Renal cortical epithelial cell (primary cell): Measurements from ENCODE around the gene DOK7. TPM values are rescaled to one million over a fixed set of nuclear protein-coding genes. Genes with fewer than 3 reads are reported as not detected.
"Not testable (repeated sequence)": the region's sequence is repeated elsewhere in the genome, so short reads cannot be mapped to it uniquely, and the experiment has no call there.

Experiments used
- DNase-seq: peaks from one replicate; pipeline ENCODE4 v3.0.0-alpha.2; 2011; ENCODE audit warnings: low read depth
- total RNA-seq: library from RNA; depleted of rRNA; stranded (reverse); fragments of >200 nt; gene quantifications from 2 replicates; pipeline ENCODE4 v1.2.3, GENCODE V29; 2014

Gene DOK7
- total RNA-seq, 1 donor from 2014 or later = 10.7 TPM

GRCh38 chr4:3442959-3443749 is 20.0 kb upstream of the DOK7 start:
- no peak for DNase-seq

GRCh38 chr4:3443750-3444309 is 19.3 kb upstream of the DOK7 start:
- DNase-seq = no peak

GRCh38 chr4:3444351-3445110 is 18.6 kb upstream of the DOK7 start:
- DNase-seq = no peak

- no peak for DNase-seq
Measured at GRCh38 chr4:3445111-3445820, 17.8 kb upstream of the DOK7 start.

- DNase-seq = no peak
Measured at GRCh38 chr4:3445829-3446545, 17.1 kb upstream of the DOK7 start.

- no peak for DNase-seq
Measured at GRCh38 chr4:3446631-3447320, 16.3 kb upstream of the DOK7 start.

- no peak for DNase-seq
Measured at GRCh38 chr4:3447431-3448395, 15.4 kb upstream of the DOK7 start.

GRCh38 chr4:3449047-3449573 is 14.0 kb upstream of the DOK7 start:
- no peak for DNase-seq

GRCh38 chr4:3449574-3450534 is 13.3 kb upstream of the DOK7 start:
- no peak for DNase-seq

GRCh38 chr4:3450643-3451042 is 12.5 kb upstream of the DOK7 start:
- DNase-seq = no peak

GRCh38 chr4:3451956-3452355 is 11.2 kb upstream of the DOK7 start:
- DNase-seq = peak; percentile 79

- DNase-seq = no peak
Measured at GRCh38 chr4:3452376-3452775, 10.7 kb upstream of the DOK7 start.

GRCh38 chr4:3455596-3455995 is 7.5 kb upstream of the DOK7 start:
- not testable (repeated sequence) for DNase-seq

- DNase-seq = no peak
Measured at GRCh38 chr4:3458371-3458770, 4.7 kb upstream of the DOK7 start.

GRCh38 chr4:3459156-3459555 is 4.0 kb upstream of the DOK7 start:
- not testable (repeated sequence) for DNase-seq

- no peak for DNase-seq
Measured at GRCh38 chr4:3460926-3461325, 2.2 kb upstream of the DOK7 start.

- DNase-seq = peak; percentile 83
Measured at GRCh38 chr4:3461515-3462291, 1.4 kb upstream of the DOK7 start.
